H1 (cell line): ENCODE measurements around the gene SRI. TPM values are rescaled to one million over a fixed set of nuclear protein-coding genes. Genes with fewer than 3 reads are reported as not detected.

Experiments used
- CTCF ChIA-PET: fragments of 300-600 bp; sonication (Branson Sonifier 250); formaldehyde crosslinking; loops from one replicate; lab custom pipeline; 2021; ENCODE audit not compliant: partially characterized antibody; lab: Charles Lee
- POLR2A ChIA-PET: fragments of 300-600 bp; sonication (Branson Sonifier 250); formaldehyde crosslinking; loops from one replicate; lab custom pipeline; 2021; ENCODE audit warnings: inconsistent platforms; ENCODE audit not compliant: partially characterized antibody; lab: Charles Lee
- DNase-seq, 2 experiments: peaks; one replicate each; pipeline versions ENCODE4 v3.0.0 to v3.0.0-alpha.2; 2010 to 2022; ENCODE audit warnings: low spot score in 2 of 2, low read depth in 1 of 2, mixed read lengths in 1 of 2
- FAIRE-seq: peaks from 2 replicates; lab custom pipeline; 2011; peaks lifted over from hg19 to GRCh38; lab: Jason Lieb, UNC
- H2AFZ ChIP-seq: 2 replicates; pipeline ENCODE4 v1.8.1; 2012; ENCODE audit warnings: low read length, inconsistent platforms
- H2AK5ac ChIP-seq: 2 replicates; pipeline ENCODE4 v1.6.1; 2013; ENCODE audit warnings: low read depth, low read length
- H2BK120ac ChIP-seq: replicated peaks from 2 replicates; pipeline ENCODE3; 2013; ENCODE audit warnings: low read depth, low read length, inconsistent platforms
- H2BK12ac ChIP-seq: 2 replicates; pipeline ENCODE4 v1.6.1; 2013; ENCODE audit warnings: low read depth, low read length
- H2BK15ac ChIP-seq: 2 replicates; pipeline ENCODE4 v1.6.1; 2013; ENCODE audit warnings: low read length
- H2BK20ac ChIP-seq: 2 replicates; pipeline ENCODE4 v1.6.1; 2013; ENCODE audit warnings: low read length
- H2BK5ac ChIP-seq: 2 replicates; pipeline ENCODE4 v1.6.1; 2013; ENCODE audit warnings: low read depth, low read length
- H3K14ac ChIP-seq: 2 replicates; pipeline ENCODE4 v1.6.1; 2013; ENCODE audit warnings: inconsistent platforms; ENCODE audit not compliant: insufficient read length
- H3K18ac ChIP-seq: 2 replicates; pipeline ENCODE4 v1.6.1; 2013; ENCODE audit warnings: low read length; ENCODE audit errors: extremely low read depth
- H3K23ac ChIP-seq: 2 replicates; pipeline ENCODE4 v1.6.1; 2013; ENCODE audit warnings: inconsistent platforms; ENCODE audit not compliant: insufficient read length
- H3K23me2 ChIP-seq: 2 replicates; pipeline ENCODE4 v1.6.1; 2013; ENCODE audit warnings: low read depth, low read length
- H3K27ac ChIP-seq: 2 replicates; pipeline ENCODE4 v1.6.1; 2011; ENCODE audit warnings: low read depth, low read length, inconsistent platforms
- H3K27me3 ChIP-seq, 4 experiments: replicated peaks in 1 of 4; 1 replicate in 1 of 4; 2 replicates in 3 of 4; pipeline versions ENCODE4 v1.6.1 to v1.8.1; 2011 to 2013; ENCODE audit warnings: low read length in 3 of 4, mild to moderate bottlenecking in 3 of 4, inconsistent platforms in 2 of 4, mixed read lengths in 2 of 4, moderate library complexity in 1 of 4; ENCODE audit not compliant: control insufficient read depth in 3 of 4, insufficient read depth in 3 of 4; ENCODE audit errors: extremely low read depth in 1 of 4
- H3K36me3 ChIP-seq, 4 experiments: 2 replicates each; pipeline versions ENCODE4 v1.6.1 to v1.8.1; 2011 to 2013; ENCODE audit warnings: mild to moderate bottlenecking in 4 of 4, low read length in 3 of 4, moderate library complexity in 2 of 4, control low read depth in 1 of 4, inconsistent platforms in 1 of 4; ENCODE audit not compliant: insufficient read depth in 4 of 4, control insufficient read depth in 2 of 4
- H3K4ac ChIP-seq: replicated peaks from 2 replicates; pipeline ENCODE3; 2013; ENCODE audit warnings: low read length, low read depth, mixed read lengths, inconsistent platforms; ENCODE audit not compliant: insufficient read length
- H3K4me1 ChIP-seq, 4 experiments: replicated peaks in 1 of 4; 1 replicate in 1 of 4; 2 replicates in 3 of 4; pipeline versions ENCODE4 v1.6.1 to v1.8.1; 2011 to 2013; ENCODE audit warnings: low read length in 3 of 4, inconsistent platforms in 2 of 4, mixed read lengths in 1 of 4; ENCODE audit not compliant: insufficient read depth in 4 of 4, control insufficient read depth in 3 of 4
- H3K4me2 ChIP-seq, 2 experiments: 2 replicates each; pipeline versions ENCODE4 v1.6.1 to v1.8.1; 2011 to 2013; ENCODE audit warnings: low read depth in 2 of 2, low read length in 2 of 2, control low read depth in 1 of 2, inconsistent platforms in 1 of 2, mild to moderate bottlenecking in 1 of 2; ENCODE audit not compliant: insufficient read depth in 1 of 2
- H3K4me3 ChIP-seq, 4 experiments: fragments of 200-600, 300-600 bp in 1 of 4; sonication (generic), shearing (Covaris generic), sonication (Bioruptor Twin) in 1 of 4; 2 replicates each; pipeline versions ENCODE4 v1.5.1 to v1.8.1; 2011 to 2016; ENCODE audit warnings: low read length in 4 of 4, low read depth in 3 of 4, control low read depth in 2 of 4, inconsistent platforms in 2 of 4, mild to moderate bottlenecking in 2 of 4, mixed read lengths in 1 of 4, moderate library complexity in 1 of 4; ENCODE audit not compliant: insufficient read depth in 2 of 4; ENCODE audit errors: extremely low read depth in 1 of 4
- H3K56ac ChIP-seq: replicated peaks from 2 replicates; pipeline ENCODE3; 2013; ENCODE audit warnings: low read depth, mild to moderate bottlenecking, mixed read lengths, low read length, inconsistent platforms; ENCODE audit not compliant: insufficient read length
- H3K79me1 ChIP-seq: 2 replicates; pipeline ENCODE4 v1.6.1; 2013; ENCODE audit warnings: low read depth, low read length, control low read depth
- H3K79me2 ChIP-seq, 2 experiments: 2 replicates each; pipeline versions ENCODE4 v1.6.1 to v1.8.1; 2012 to 2013; ENCODE audit warnings: low read length in 2 of 2, mild to moderate bottlenecking in 2 of 2, inconsistent platforms in 1 of 2; ENCODE audit not compliant: insufficient read depth in 2 of 2, control insufficient read depth in 1 of 2
- H3K9ac ChIP-seq, 4 experiments: replicated peaks in 1 of 4; 1 replicate in 1 of 4; 2 replicates in 3 of 4; pipeline versions ENCODE4 v1.6.1 to v1.8.1; 2011 to 2013; ENCODE audit warnings: low read depth in 3 of 4, low read length in 3 of 4, control low read depth in 2 of 4, mild to moderate bottlenecking in 2 of 4, moderate library complexity in 2 of 4, inconsistent platforms in 1 of 4; ENCODE audit errors: extremely low read depth in 1 of 4
- H3K9me3 ChIP-seq, 2 experiments: 2 replicates each; pipeline versions ENCODE4 v1.6.1 to v1.8.1; 2012 to 2013; ENCODE audit warnings: mild to moderate bottlenecking in 2 of 2, moderate library complexity in 2 of 2, control low read depth in 1 of 2, inconsistent platforms in 1 of 2, low read depth in 1 of 2, low read length in 1 of 2, mixed read lengths in 1 of 2; ENCODE audit not compliant: insufficient read depth in 2 of 2
- H4K20me1 ChIP-seq, 2 experiments: replicated peaks in 1 of 2; 2 replicates each; pipeline versions ENCODE3 to v1.8.1; 2011 to 2013; ENCODE audit warnings: inconsistent platforms in 2 of 2, low read length in 2 of 2, mild to moderate bottlenecking in 1 of 2; ENCODE audit not compliant: insufficient read depth in 2 of 2, control insufficient read depth in 1 of 2
- H4K5ac ChIP-seq: 2 replicates; pipeline ENCODE4 v1.6.1; 2013; ENCODE audit warnings: low read length, low read depth, mixed read lengths, inconsistent platforms; ENCODE audit not compliant: insufficient read length
- H4K8ac ChIP-seq: 2 replicates; pipeline ENCODE4 v1.8.0; 2013; ENCODE audit warnings: mild to moderate bottlenecking, moderate library complexity, low read length, inconsistent platforms; ENCODE audit not compliant: insufficient read depth; ENCODE audit errors: extremely low read depth
- H4K91ac ChIP-seq: replicated peaks from 2 replicates; pipeline ENCODE3; 2013; ENCODE audit warnings: low read length, mixed read lengths, inconsistent platforms; ENCODE audit not compliant: insufficient read length
- CHD2 ChIP-seq: IDR thresholded peaks from 2 replicates; pipeline ENCODE4 v1.6.1; 2012; ENCODE audit warnings: low read length, improper control_type of control experiment
- CREB1 ChIP-seq: IDR thresholded peaks from 2 replicates; pipeline ENCODE4 v1.6.1; 2012; ENCODE audit warnings: inconsistent platforms
- CTBP2 ChIP-seq: IDR thresholded peaks from 2 replicates; pipeline ENCODE4 v1.7.0; 2011; ENCODE audit warnings: borderline replicate concordance, mild to moderate bottlenecking, moderate library complexity, mixed read lengths, low read length; ENCODE audit not compliant: insufficient read depth, insufficient read length
- HDAC6 ChIP-seq: IDR thresholded peaks from one replicate; pipeline ENCODE4 v1.7.1; 2012; ENCODE audit warnings: low read depth, mild to moderate bottlenecking, inconsistent platforms, low read length, moderate library complexity
- JUN ChIP-seq: IDR thresholded peaks from 2 replicates; pipeline ENCODE4 v1.6.1; 2011; ENCODE audit warnings: low read depth, mild to moderate bottlenecking, improper control_type of control experiment, low read length
- POLR2AphosphoS5 ChIP-seq: IDR thresholded peaks from 2 replicates; pipeline ENCODE4 v1.6.1; 2011; ENCODE audit warnings: low read depth, low read length
- RNF2 ChIP-seq: fragments of 200-900, 300-1000 bp; sonication (generic); IDR thresholded peaks from 2 replicates; pipeline ENCODE4 v1.7.1; 2016; ENCODE audit warnings: borderline replicate concordance, low read depth, mild to moderate bottlenecking, antibody characterized with exemption, low read length; ENCODE audit not compliant: poor library complexity, severe bottlenecking; ENCODE audit errors: missing control alignments
- SIN3A ChIP-seq, 2 experiments: IDR thresholded peaks in 1 of 2; conservative IDR thresholded peaks in 1 of 2; 2 replicates each; pipeline ENCODE4 v1.6.1; 2011 to 2012; ENCODE audit warnings: low read length in 2 of 2, improper control_type of control experiment in 1 of 2, low read depth in 1 of 2, mild to moderate bottlenecking in 1 of 2
- SIRT6 ChIP-seq: IDR thresholded peaks from one replicate; pipeline ENCODE4 v1.7.1; 2012; ENCODE audit warnings: low read length, inconsistent platforms
- SIX5 ChIP-seq: IDR thresholded peaks from 2 replicates; pipeline ENCODE4 v1.6.1; 2011; ENCODE audit warnings: mild to moderate bottlenecking, low read depth, low read length
- SUZ12 ChIP-seq: fragments of 200-600 bp; sonication (generic); IDR thresholded peaks from 2 replicates; pipeline ENCODE4 v1.6.1; 2012; ENCODE audit warnings: mild to moderate bottlenecking, inconsistent platforms, low read length, moderate library complexity, mixed read lengths
- TAF1 ChIP-seq: IDR thresholded peaks from 2 replicates; pipeline ENCODE4 v1.6.1; 2011; ENCODE audit warnings: mild to moderate bottlenecking, low read depth, low read length
- WGBS, 2 experiments: shearing (Covaris generic) in 1 of 2; methylation state at CpG; one replicate each; pipeline versions ENCODE4 v1.1.6 to v1.1.7; 2013 to 2015; ENCODE audit warnings: low lambda C conversion rate in 2 of 2, mixed read lengths in 2 of 2, inconsistent platforms in 1 of 2, low coverage in 1 of 2, missing lambda C conversion rate in 1 of 2; ENCODE audit not compliant: insufficient replicate concordance in 2 of 2, insufficient coverage in 1 of 2, insufficient read length in 1 of 2; ENCODE audit errors: extremely low coverage in 1 of 2, missing lambda C conversion rate in 1 of 2; 5-methylcytosine and 5-hydroxymethylcytosine counted together
- polyA plus RNA-seq, 7 experiments: library from polyadenylated mRNA; depleted of rRNA in 3 of 7; stranded (reverse) in 5 of 7; unstranded in 2 of 7; fragments of >200 nt in 5 of 7; fragments of 200-250 nt in 2 of 7; gene quantifications; 1 replicate in 5 of 7; 2 replicates in 1 of 7; 4 replicates in 1 of 7; pipeline versions ENCODE4 v1.2.1 to v1.2.3, GENCODE V29; 2011 to 2013; ENCODE audit warnings: missing spikeins in 2 of 7, mixed read lengths in 2 of 7
- total RNA-seq: library from RNA; stranded (reverse); fragmentation: NEBNext Ultra II Directional; extraction: Animal tissue kit (Norgen Biotek cat#: 25700); gene quantifications from 2 replicates; pipeline ENCODE4 v1.2.1, GENCODE V29; 2021

The SRI gene
- total and polyA plus RNA-seq, 2 of the 8 experiments (the other 6 are each of a cell fraction or from before 2014, with no cell fraction given), result 118 to 170 TPM

DNA sequence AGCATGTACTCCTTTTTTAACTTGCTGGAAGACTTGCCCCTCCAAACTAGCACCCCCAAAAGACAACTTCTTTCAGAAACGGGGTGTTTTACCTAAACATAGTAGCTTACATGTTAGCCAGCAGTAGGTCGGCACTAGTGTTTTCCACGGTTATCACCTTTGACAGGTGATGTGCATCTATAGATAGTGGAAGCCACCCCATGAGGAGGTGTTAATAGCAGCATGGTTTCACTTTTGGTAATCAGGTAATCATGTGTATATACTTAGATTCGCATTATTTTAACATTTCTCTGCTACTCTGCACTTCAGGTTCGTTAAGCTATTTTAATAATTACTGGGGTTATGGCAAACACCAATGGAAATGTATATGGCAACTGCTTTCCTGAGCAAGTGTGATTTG is 17.6 kb downstream of the SRI start:
- no peak overlapping the region for H2BK15ac ChIP-seq
- H2AK5ac ChIP-seq, result no peak overlapping the region
- no peak overlapping the region for H4K5ac ChIP-seq
- CTCF ChIA-PET, result interaction anchor here (0.6 kb wide), 1 partner anchor 101 kb away, joined by 3 read pairs; no protein-coding TSS in a partner anchor
- H2BK5ac ChIP-seq, result no peak overlapping the region
- no peak overlapping the region for H4K91ac ChIP-seq
- no peaks in the 10 kb centered on the region for H3K9me3 ChIP-seq
- H4K20me1 ChIP-seq, result no peaks in the 10 kb centered on the region
- no peak overlapping the region for H2AFZ ChIP-seq
- no peak overlapping the region for H3K14ac ChIP-seq
- no peak overlapping the region for H3K9ac ChIP-seq
- no peaks in the 10 kb centered on the region for H3K79me2 ChIP-seq
- H3K4me3 ChIP-seq, result no peak overlapping the region
- H2BK20ac ChIP-seq, result no peak overlapping the region
- H2BK120ac ChIP-seq, result no peak overlapping the region
- POLR2A ChIA-PET, result interaction anchor here (0.6 to 2.3 kb wide), 3 partner anchors 10 to 261 kb away, joined by 3 to 8 read pairs (median 3); no protein-coding TSS in a partner anchor
- TF ChIP-seq SIN3A (conservative IDR thresholded peaks at IDR 0.05 in 1 of 2, IDR thresholded peaks at IDR 0.05 in 1 of 2; ENCODE audit: low read depth in 1 of 2, low read length in 2 of 2), result no peak
- no peak for TF ChIP-seq POLR2AphosphoS5
- TF ChIP-seq TAF1, result no peak
- no peak for TF ChIP-seq CHD2
- no peak for TF ChIP-seq CTBP2
- no peak for TF ChIP-seq RNF2
- TF ChIP-seq SIRT6, result no peak
- no peak for TF ChIP-seq CREB1
- TF ChIP-seq SIX5, result no peak
- no peak for TF ChIP-seq SUZ12
- no peak for TF ChIP-seq HDAC6
- TF ChIP-seq JUN, result no peak
- TF ChIP-seq, all 59 proteins: peak for 0
- H3K4ac ChIP-seq, result no peak overlapping the region
- H3K23me2 ChIP-seq, result no peaks in the 10 kb centered on the region
- no peak overlapping the region for H3K4me2 ChIP-seq
- H3K56ac ChIP-seq, result no peak overlapping the region
- WGBS, 2 experiments, result 88% methylated on average over 5 of the region's 5 CpGs; no CpG with 5 or more reads in 1 of the 2 experiments
- no peak for DNase-seq
- no peak for FAIRE-seq
- H3K27ac ChIP-seq, result no peak overlapping the region
- no peaks in the 10 kb centered on the region for H3K27me3 ChIP-seq
- H3K36me3 ChIP-seq, result peaks cover 0 to 43% (median 24%) of the 10 kb centered on the region in 4 experiments; a peak in 6 of 8 replicates
- H3K18ac ChIP-seq, result no peak overlapping the region
- H3K79me1 ChIP-seq, result no peaks in the 10 kb centered on the region
- no peak overlapping the region for H2BK12ac ChIP-seq
- peaks cover 0 to 12% (median 11%) of the 10 kb centered on the region in 4 experiments; a peak in 3 of 7 replicates for H3K4me1 ChIP-seq
- H3K23ac ChIP-seq, result no peak overlapping the region
- no peak overlapping the region for H4K8ac ChIP-seq
